ENCODE measurements around the gene ARHGEF40.

DNA sequence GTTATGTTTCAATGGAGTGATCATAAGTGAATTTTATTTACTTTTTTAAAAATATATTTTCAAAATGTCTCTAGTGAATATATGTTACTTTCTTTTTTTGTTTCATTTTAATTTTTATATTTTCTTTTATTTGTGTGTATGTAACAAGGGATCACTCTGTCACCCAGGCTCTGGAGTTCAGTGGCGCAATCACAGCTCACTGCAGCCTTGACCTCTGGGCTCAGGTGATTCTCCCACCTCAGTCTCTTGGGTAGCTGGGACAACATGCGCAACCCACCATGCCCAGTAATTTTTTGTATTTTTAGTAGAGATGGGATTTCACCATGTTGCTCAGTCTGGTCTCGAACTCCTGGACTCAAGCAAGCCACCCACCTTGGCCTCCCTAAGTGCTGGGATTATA is 48.8 kb downstream of the ARHGEF40 start:
- TF ChIP-seq, protein P1, sequence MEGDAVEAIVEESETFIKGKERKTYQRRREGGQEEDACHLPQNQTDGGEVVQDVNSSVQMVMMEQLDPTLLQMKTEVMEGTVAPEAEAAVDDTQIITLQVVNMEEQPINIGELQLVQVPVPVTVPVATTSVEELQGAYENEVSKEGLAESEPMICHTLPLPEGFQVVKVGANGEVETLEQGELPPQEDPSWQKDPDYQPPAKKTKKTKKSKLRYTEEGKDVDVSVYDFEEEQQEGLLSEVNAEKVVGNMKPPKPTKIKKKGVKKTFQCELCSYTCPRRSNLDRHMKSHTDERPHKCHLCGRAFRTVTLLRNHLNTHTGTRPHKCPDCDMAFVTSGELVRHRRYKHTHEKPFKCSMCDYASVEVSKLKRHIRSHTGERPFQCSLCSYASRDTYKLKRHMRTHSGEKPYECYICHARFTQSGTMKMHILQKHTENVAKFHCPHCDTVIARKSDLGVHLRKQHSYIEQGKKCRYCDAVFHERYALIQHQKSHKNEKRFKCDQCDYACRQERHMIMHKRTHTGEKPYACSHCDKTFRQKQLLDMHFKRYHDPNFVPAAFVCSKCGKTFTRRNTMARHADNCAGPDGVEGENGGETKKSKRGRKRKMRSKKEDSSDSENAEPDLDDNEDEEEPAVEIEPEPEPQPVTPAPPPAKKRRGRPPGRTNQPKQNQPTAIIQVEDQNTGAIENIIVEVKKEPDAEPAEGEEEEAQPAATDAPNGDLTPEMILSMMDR (IDR thresholded peaks at IDR 0.05 in 4 of 5, conservative IDR thresholded peaks at IDR 0.05 in 1 of 5), result no peak
- TF ChIP-seq POLR2A (IDR thresholded peaks at IDR 0.05), result no peak
